Mesothelial cell of epicardium (in vitro differentiated cells): ENCODE measurements around the gene EPHX1. TPM values are rescaled to one million over a fixed set of nuclear protein-coding genes. Genes with fewer than 3 reads are reported as not detected.

ENCODE experiments used
- DNase-seq, 2 experiments: peaks; one replicate each; pipeline ENCODE4 v3.0.0; 2021; ENCODE audit warnings: low spot score in 2 of 2; ENCODE audit not compliant: unreplicated experiment in 2 of 2
- H3K27ac Mint-ChIP-seq: 2 replicates; pipeline ENCODE4 v1.8.0; 2021; ENCODE audit warnings: mixed read lengths
- H3K27me3 Mint-ChIP-seq: 2 replicates; pipeline ENCODE4 v1.8.0; 2021; ENCODE audit warnings: low read depth, mixed read lengths
- H3K36me3 Mint-ChIP-seq: 2 replicates; pipeline ENCODE4 v1.8.0; 2021; ENCODE audit warnings: mixed read lengths
- H3K4me1 Mint-ChIP-seq: 2 replicates; pipeline ENCODE4 v1.8.0; 2021; ENCODE audit warnings: mixed read lengths
- H3K4me3 Mint-ChIP-seq: 2 replicates; pipeline ENCODE4 v1.8.0; 2021; ENCODE audit warnings: mild to moderate bottlenecking, moderate library complexity, mixed read lengths
- H3K9me3 Mint-ChIP-seq: 2 replicates; pipeline ENCODE4 v1.8.0; 2021; ENCODE audit warnings: mixed read lengths
- total RNA-seq: library from RNA; stranded (reverse); gene quantifications from 3 replicates; pipeline ENCODE4 v1.2.1, GENCODE V29; 2021
- TF ChIP-seq, protein P1 (sequence below): fragments of 200-600 bp; sonication (generic); IDR thresholded peaks from one replicate; pipeline ENCODE4 v1.5.0; 2021; ENCODE audit warnings: antibody characterized with exemption; ENCODE audit not compliant: unreplicated experiment

Gene EPHX1
- total RNA-seq, 1 donor from 2014 or later = 35.9 TPM

DNA sequence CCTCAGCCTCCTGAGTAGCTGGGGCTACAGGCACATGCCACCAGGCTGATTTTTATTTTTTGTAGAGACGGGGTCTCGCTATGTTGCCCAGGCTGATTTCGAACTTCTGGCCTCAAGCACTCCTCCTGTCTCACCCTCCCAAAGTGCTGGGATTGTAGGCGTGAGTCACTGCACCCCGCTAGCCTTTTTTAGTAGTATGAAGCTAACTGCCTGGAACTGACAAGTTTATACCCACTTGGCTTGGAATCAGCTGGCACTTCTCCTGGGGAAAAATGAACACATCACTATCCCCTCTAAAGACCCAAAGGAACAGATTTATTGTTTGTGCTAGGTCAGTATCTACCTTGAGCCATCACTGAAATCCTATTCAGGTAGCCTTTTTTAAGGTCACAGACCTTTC lies 53.2 kb downstream of the EPHX1 start:
- Mint-ChIP-seq H3K36me3 (peaks cover 25% of the 10 kb centered on the region), H3K27me3 (no peaks in the 10 kb centered on the region), H3K9me3 (no peaks in the 10 kb centered on the region), H3K4me3 (no peak overlapping the region), H3K4me1 (no peaks in the 10 kb centered on the region), H3K27ac (no peak overlapping the region)
- TF ChIP-seq, protein P1, sequence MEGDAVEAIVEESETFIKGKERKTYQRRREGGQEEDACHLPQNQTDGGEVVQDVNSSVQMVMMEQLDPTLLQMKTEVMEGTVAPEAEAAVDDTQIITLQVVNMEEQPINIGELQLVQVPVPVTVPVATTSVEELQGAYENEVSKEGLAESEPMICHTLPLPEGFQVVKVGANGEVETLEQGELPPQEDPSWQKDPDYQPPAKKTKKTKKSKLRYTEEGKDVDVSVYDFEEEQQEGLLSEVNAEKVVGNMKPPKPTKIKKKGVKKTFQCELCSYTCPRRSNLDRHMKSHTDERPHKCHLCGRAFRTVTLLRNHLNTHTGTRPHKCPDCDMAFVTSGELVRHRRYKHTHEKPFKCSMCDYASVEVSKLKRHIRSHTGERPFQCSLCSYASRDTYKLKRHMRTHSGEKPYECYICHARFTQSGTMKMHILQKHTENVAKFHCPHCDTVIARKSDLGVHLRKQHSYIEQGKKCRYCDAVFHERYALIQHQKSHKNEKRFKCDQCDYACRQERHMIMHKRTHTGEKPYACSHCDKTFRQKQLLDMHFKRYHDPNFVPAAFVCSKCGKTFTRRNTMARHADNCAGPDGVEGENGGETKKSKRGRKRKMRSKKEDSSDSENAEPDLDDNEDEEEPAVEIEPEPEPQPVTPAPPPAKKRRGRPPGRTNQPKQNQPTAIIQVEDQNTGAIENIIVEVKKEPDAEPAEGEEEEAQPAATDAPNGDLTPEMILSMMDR = no peak
- no peak for DNase-seq

- Mint-ChIP-seq H3K36me3 (peaks cover 28% of the 10 kb centered on the region), H3K27ac (no peak overlapping the region), H3K27me3 (no peaks in the 10 kb centered on the region), H3K4me3 (no peak overlapping the region), H3K4me1 (no peaks in the 10 kb centered on the region), H3K9me3 (no peaks in the 10 kb centered on the region)
- TF ChIP-seq, protein P1 = no peak
- no peak for DNase-seq
These were observed 55.6 kb downstream of the EPHX1 start for GRCh38 chr1:225865514-225865913.

DNA sequence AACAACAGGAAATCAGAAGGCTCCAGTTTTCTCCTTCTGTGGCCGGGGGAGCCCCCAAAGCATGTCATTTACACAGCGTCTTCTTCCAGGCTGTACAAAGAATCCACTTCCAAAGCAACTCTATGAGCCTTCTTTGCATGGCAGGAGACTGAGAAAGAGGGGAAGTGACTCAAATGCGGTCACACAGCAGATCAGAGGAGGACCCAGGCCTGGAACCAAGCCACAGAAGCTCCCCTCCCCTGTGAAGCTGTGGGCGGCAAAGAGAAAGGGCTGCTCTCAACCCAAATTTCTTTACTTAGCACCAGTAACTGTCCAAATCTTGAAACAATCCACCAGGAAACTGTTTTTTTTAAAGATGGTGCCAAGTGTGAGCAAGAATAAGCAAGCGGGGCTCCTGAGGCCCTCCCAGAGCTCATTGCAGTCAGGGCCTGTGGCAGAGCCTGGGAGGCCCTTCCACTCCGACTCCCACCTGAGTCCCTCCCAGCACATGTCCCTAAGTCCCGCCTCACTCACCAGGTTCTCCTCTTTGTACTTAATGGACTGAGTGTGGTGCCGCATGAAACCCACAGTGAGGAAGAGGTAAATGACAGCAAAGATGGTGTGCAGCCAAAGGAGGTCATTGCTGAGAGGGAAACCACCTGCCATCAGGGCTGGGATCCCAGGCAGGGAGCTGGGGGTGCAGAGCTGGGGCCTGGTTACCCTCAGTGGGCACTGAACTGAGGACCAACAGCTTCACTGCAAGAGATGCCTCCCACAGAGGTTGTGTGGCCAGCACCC lies 56.3 kb downstream of the EPHX1 start:
- Mint-ChIP-seq H3K4me3 (no peak overlapping the region), H3K27me3 (no peaks in the 10 kb centered on the region), H3K27ac (no peak overlapping the region), H3K9me3 (no peaks in the 10 kb centered on the region), H3K36me3 (peaks cover 33% of the 10 kb centered on the region), H3K4me1 (no peaks in the 10 kb centered on the region)
- TF ChIP-seq, protein P1 = no peak
- no peak for DNase-seq

GRCh38 chr1:225866981-225867380 lies 57.1 kb downstream of the EPHX1 start:
- Mint-ChIP-seq H3K27ac (no peak overlapping the region), H3K27me3 (no peaks in the 10 kb centered on the region), H3K4me1 (no peaks in the 10 kb centered on the region), H3K9me3 (no peaks in the 10 kb centered on the region), H3K4me3 (no peak overlapping the region), H3K36me3 (peaks cover 30% of the 10 kb centered on the region)
- TF ChIP-seq, protein P1 = no peak
- no peak for DNase-seq

DNA sequence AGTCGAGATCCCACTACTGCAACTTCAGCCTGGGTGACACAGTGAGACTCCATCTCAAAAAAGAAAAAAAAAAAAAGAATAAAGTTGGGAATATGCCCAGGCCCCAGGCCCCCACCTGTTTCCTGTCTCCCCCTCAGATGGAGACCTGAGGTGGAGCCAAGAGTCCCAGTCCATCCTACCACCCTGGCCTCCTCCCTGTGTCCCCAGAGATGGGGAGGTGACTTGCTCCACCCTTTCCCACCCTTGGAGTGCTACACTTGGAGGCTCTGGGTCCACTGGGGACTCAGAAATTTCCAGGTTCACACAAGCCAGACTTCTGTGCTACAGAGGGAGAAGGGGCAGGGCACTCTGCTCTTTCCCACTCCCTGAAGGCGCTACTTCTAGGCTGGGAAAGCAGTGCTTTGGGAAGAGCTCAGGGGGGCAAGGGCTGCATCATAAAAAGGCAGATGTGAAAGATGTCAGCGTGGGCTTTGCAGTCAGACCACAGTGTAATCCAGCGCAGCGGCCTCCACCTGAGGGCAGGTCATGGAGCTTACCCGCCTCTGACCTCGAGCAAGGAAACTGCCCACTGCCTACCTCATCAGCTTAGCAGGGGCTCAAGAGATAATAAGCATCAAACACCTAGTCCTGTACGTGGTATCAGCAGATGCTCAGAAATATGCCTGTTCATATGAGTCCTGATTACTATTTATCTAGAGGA lies 58.9 kb downstream of the EPHX1 start:
- Mint-ChIP-seq H3K27ac (no peak overlapping the region), H3K27me3 (no peaks in the 10 kb centered on the region), H3K9me3 (no peaks in the 10 kb centered on the region), H3K4me3 (no peak overlapping the region), H3K36me3 (peaks cover 25% of the 10 kb centered on the region), H3K4me1 (no peaks in the 10 kb centered on the region)
- TF ChIP-seq, protein P1 = no peak
- no peak for DNase-seq
